Stimulated activated CD8-positive, alpha-beta memory T cell treated with anti-CD3 and anti-CD28 coated beads, Interleukin-4, amount 100 ng/mL, for 1 hour (primary cell): ENCODE measurements around the gene ADCY10.
"Not testable (repeated sequence)": the region's sequence is repeated elsewhere in the genome, so short reads cannot be mapped to it uniquely, and the experiment has no call there.

ENCODE experiments used
- DNase-seq, 2 donors: peaks; one replicate each; pipeline ENCODE4 v3.0.0-alpha.2; 2020; ENCODE audit warnings: low read depth in 2 of 2, low spot score in 1 of 2

Gene ADCY10

GRCh38 chr1:167913895-167914496, at the start of gene ADCY10:
Gene ADCY10 (minus strand): TSS chr1:167914134. CDS start chr1:167905140, 8,994 bp downstream.
- DNase-seq, result no peak

- DNase-seq, result no peak
These were observed 43.8 kb upstream of the ADCY10 start for GRCh38 chr1:167957710-167958109.

- no peak for DNase-seq
These were observed 42.0 kb upstream of the ADCY10 start for GRCh38 chr1:167955915-167956314.

GRCh38 chr1:167950569-167950968, 36.6 kb upstream of the ADCY10 start:
- DNase-seq, result no peak

GRCh38 chr1:167949785-167950184, 35.9 kb upstream of the ADCY10 start:
- no peak for DNase-seq

GRCh38 chr1:167947733-167948132, 33.8 kb upstream of the ADCY10 start:
- DNase-seq, result no peak

GRCh38 chr1:167943541-167943940, 29.6 kb upstream of the ADCY10 start:
- no peak for DNase-seq

GRCh38 chr1:167940264-167940663, 26.3 kb upstream of the ADCY10 start:
- no peak for DNase-seq

GRCh38 chr1:167938080-167938636, 24.2 kb upstream of the ADCY10 start:
- DNase-seq, result no peak

- DNase-seq, result no peak
These were observed 23.7 kb upstream of the ADCY10 start for GRCh38 chr1:167937709-167938010.

GRCh38 chr1:167936930-167937708, 23.2 kb upstream of the ADCY10 start, which contains the start of gene MPC2:
Gene MPC2 (minus strand): TSS chr1:167937072. CDS start chr1:167935841, 1,231 bp downstream.
- peak; percentile 6 to 43 for DNase-seq

GRCh38 chr1:167936068-167936929, 22.4 kb upstream of the ADCY10 start, which contains the start of gene DCAF6:
Gene DCAF6 (plus strand): TSS chr1:167936683. CDS start chr1:167936912, 229 bp downstream.
- DNase-seq, result peak; percentile 83 to 91

GRCh38 chr1:167935216-167936067, 21.5 kb upstream of the ADCY10 start:
- DNase-seq, result peak in 1 of 2 donors; percentile 0

GRCh38 chr1:167934426-167935215, 20.7 kb upstream of the ADCY10 start:
- no peak for DNase-seq

GRCh38 chr1:167933788-167934187, 19.9 kb upstream of the ADCY10 start:
- DNase-seq, result no peak

- no peak for DNase-seq
These were observed 15.8 kb upstream of the ADCY10 start for GRCh38 chr1:167929725-167930124.

- DNase-seq, result not testable (repeated sequence)
These were observed 15.0 kb upstream of the ADCY10 start for GRCh38 chr1:167928919-167929318.

- no peak for DNase-seq
These were observed 14.5 kb upstream of the ADCY10 start for GRCh38 chr1:167928457-167928852.

- no peak for DNase-seq
These were observed 13.3 kb upstream of the ADCY10 start for GRCh38 chr1:167927046-167927754.
